Measurements from ENCODE around the gene ZNF394.
"Not testable (repeated sequence)": the region's sequence is repeated elsewhere in the genome, so short reads cannot be mapped to it uniquely, and the experiment has no call there.

ZNF394 gene

DNA sequence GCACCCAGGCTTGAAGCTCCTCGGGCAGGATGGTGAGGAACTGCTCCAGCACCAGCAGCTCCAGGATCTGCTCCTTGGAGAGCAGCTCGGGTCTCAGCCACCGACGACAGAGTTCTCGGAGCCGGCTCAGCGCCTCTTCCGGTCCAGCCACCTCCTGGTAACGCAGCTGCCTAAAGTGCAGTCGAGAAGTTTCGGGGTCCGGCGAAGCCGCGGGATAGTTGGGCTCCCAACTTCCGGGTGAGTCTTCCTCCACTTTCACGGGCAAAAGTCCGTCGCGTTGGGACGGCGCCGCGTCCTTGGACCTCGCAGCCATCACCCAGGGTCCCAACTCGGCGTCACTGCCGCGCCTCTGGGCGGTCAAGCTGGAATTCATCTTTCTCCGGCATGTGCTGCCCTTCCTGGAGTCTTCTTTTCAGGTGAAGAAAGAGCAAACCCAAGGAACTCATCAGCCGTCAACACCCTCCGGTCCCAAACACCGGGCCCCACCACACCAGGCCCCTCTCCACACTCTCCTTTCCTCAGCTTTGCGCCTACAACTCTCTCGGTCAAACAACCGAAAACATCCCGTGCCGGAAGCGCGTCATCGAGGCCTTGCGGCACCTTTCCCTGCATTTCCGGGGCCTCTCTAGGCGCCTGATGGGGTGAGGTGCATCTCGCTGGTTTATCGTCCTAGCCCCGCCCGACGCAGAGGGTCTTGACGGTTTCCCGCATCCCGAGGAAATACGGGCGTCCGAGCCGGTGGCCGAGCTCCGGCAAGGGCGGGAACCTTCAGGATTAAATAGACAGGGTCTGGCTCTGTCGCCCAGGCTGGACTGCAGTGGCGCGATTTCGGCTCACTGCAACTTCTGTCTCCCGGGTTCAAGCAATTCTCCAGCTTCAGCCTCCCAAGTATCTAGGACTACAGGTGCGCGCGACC is at the start of gene ZNF394:
Gene ZNF394 (minus strand): TSS at position 561 of the 916 bp plus-strand sequence. CDS start 188 bp downstream, at position 373.
- peak; percentile 95 for DNase-seq

DNA sequence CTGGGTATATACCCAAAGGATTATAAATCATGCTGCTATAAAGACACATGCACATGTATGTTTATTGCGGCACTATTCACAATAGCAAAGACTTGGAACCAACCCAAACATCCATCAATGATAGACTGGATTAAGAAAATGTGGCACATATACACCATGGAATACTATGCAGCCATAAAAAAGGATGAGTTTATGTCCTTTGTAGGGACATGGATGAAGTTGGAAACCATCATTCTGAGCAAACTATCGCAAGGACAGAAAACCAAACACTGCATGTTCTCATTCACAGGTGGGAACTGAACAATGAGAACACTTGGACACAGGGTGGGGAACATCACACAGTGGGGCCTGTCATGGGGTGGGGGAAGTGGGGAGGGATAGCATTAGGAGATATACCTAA is 49.5 kb upstream of the ZNF394 start:
- not testable (repeated sequence) for DNase-seq

DNA sequence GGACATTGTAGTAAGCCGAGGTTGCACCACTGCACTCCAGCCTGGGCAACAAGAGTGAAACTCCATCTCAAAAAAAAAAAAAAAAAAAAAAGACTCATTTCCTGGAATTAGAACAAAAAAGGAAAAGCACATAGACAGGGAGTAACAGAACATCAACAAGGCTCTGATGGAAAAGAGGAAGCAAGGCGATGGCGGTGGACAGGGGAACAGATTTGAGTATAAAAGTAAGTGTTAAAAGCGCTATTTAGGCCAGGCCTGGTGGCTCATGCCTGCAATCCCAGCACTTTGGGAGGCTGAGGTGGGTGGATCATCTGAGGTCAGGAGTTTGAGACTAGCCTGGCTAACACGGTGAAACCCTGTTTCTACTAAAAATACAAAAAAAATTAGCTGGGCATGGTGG is 45.2 kb upstream of the ZNF394 start:
- DNase-seq, result not testable (repeated sequence)

DNA sequence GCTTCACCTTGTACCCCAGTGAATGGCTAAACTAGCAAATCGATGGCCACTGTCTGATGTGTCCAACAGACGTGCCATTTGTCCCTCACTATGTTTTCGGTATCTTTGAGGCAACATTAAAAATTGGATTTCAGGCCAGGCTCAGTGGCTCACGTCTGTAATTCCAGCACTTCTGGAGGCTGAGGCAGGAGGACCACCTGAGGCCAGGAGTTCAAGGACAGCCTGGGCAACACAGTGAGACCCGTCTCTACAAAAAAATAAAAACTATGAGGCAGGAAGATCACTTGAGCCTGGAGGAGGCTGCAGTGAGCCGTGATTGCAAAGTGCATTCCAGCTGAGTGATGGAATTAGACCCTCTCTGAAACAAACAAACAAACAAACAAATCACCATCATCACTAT is 43.8 kb upstream of the ZNF394 start:
- no peak for DNase-seq

DNA sequence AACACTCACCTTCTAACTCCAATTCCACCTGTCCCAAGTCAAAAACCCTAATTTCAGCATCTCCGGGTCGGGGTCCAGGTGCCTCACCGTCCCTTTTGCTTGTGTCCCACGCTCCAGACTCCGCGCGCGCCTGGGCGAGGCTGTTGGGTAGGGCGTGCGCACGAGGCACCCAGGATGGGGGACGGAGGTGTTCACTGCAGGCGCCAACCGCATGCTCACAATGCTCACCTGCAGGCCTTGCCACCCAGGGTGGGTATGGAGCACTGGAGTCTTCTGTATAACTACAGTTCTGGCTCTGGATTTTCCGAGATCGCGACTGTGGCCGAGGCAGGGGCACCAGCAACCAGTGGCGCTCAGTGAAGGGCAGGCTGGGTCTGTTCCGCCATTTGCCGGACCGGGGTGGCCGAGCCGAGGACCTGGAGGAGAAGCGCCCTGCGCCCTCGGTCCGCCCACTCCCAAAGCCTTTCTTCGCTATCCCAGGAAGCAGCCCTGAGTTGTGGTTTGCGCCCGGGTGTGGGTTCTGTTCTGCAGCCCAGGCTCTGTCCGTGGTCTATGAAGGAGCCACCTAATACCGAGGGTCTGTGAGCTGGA is 43.1 kb upstream of the ZNF394 start:
- no peak for DNase-seq

DNA sequence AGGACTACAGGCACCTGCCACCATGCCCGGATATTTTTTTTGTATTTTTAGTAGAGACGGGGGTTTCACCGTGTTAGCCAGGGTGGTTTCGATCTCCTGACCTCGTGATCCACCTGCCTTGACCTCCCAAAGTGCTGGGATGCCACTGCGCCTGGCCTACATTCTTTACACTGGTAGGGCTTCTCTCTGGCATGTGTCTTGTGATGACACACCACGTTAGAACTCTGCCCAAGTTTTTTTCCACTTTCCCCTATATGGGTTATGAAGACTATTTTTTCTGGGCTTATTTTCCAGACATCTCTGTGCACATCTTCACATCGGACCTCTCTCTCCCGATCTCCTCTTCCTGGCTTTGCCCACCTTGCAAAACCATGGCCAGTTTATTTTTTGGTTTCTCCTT is 41.1 kb upstream of the ZNF394 start:
- no peak for DNase-seq

DNA sequence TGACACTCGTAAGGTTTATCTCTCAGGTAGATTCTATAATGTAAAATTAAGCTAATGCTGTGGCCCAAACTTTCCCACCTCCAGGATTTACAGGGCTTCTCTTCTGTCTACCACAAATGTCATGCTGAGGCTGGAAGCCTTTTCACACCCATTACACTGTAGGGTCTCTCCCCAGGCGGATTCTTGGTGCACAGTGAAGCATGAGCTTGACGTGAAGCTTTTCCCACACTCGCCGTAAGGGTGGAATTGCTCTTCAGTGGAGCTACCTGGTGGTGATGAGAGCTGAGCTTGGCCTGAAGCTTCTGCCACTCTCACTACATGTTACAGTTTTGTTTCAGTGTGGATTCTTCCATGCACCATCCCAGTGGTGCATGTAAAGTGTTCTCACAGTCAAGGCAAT is 40.5 kb upstream of the ZNF394 start:
- no peak for DNase-seq

DNA sequence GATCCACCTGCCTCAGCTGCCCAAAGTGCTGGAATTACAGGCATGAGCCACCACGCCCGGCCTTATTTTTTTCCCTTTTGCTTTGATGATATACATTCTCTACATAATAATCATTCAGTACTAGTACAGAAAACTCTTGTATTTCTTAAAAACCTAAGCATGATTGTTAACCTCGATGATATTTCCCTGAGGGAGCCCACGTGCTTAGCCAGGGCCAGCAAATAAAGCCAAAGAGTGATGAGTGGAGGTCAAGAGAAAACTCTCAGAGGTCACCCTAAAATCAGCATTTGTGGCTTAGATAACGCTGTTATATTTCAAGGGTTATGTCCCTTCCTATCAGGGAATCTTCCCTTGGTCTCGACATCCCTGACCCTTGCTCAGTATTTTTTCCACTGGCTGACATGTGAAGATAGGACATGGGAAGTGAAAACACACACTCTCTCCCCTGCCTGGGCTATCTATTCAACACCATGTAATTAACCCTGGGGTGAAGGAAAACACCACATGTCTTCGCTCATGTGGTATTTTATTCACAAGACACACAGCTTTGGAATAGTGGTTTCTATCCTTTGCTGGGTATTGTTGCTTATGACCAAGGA is 39.2 kb upstream of the ZNF394 start:
- no peak for DNase-seq

DNA sequence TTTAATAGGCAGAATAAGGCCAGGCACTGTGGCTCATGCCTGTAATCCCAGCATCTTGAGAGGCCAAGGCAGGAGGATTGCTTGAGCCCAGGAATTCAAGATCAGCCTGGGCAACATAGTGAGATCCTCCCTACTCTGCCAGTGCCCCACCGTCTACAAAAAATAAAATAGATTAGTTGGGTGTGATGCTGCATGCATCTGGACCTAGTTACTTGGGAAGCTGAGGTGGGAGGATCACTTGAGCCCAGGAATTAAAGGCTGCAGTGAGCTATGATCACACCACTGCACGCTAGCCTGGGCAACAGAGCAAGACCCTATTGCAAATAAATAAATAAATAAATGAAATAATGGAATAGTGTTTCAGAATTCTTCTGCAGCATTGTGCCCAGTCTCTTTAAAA is 35.6 kb upstream of the ZNF394 start:
- DNase-seq, result no peak

DNA sequence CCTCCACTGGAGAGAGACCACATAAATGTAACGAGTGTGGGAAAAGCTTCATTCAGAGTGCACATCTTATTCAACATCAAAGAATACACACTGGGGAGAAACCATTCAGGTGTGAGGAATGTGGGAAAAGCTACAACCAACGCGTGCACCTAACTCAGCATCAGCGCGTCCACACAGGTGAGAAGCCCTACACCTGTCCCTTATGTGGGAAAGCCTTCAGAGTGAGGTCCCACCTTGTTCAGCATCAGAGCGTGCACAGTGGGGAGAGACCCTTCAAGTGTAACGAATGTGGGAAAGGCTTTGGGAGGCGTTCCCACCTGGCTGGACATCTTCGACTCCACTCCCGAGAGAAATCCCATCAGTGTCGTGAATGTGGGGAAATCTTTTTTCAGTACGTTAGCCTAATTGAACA is 31.3 kb upstream of the ZNF394 start:
- no peak for DNase-seq

DNA sequence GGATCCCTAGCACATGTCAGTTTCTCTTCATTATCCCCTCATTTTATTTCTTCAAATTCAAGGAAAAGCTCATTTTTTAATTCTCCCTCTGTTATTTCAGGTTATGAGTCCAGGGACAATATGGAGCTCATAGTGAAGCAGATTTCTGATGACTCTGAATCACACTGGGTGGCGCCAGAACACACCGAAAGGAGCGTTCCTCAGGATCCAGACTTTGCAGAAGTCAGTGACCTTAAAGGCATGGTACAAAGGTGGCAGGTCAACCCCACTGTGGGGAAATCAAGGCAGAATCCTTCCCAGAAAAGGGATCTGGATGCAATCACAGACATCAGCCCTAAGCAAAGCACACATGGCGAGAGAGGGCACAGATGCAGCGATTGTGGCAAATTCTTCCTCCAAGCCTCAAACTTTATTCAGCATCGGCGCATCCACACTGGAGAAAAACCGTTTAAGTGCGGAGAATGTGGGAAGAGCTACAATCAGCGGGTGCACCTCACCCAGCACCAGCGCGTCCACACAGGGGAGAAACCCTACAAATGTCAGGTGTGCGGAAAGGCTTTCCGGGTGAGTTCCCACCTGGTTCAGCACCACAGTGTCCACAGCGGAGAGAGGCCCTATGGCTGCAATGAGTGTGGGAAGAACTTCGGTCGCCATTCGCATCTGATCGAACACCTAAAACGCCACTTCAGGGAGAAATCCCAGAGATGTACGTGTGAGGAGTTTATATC is 25.8 kb upstream of the ZNF394 start:
- no peak for DNase-seq

DNA sequence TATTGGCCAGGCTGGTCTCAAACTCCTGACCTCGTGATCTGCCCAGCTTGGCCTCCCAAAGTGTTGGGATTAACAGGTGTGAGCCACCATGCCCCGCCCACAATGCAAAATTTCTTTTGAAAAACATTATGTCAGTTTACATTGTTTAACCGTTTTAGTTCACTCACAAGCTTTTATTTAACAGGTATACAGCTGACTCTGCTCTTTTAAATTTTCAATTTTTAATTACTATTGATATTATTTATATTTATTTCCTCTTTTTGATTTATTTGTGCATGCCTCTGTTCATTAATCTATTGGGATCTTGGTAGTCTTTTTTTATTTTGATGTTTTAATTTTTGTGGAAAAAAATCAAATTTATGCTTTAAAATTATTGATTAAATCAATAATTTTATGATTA is 21.3 kb upstream of the ZNF394 start:
- no peak for DNase-seq

DNA sequence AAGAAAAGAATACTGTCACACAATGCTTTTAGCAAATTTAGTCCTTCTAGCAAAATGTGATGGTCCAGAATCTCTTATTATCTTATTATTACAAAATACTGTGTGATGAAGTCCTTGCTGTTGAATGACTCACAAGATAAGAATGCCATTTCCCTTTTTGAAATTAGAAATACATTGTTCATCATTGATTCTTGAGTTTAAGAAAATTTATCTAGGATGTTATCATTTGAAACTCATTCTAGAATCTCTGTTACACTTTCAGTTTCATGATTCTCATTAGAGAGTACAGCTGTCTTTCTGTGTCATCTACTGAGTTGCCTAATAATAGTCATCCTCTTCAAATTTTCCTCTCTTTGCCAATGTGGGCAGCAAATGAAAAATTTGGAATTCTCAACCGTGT is 14.0 kb upstream of the ZNF394 start:
- no peak for DNase-seq

DNA sequence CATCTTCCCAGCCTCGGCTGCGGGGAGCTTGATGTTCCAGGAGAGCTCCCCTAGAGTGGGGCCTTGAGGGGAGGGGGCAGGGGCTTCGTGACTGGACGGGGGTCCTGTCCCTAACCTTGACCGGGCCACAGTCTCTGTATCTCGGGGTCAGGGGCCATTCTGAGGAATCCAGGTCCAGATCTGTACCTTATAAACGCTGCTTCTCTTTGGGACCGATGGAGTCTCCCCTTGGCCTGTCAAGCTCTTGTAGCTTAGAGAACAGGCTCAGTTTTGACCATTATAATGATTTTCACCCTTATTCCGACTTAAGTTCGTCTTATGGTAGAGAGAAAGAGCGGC is 5.2 kb upstream of the ZNF394 start:
- DNase-seq, result no peak

DNA sequence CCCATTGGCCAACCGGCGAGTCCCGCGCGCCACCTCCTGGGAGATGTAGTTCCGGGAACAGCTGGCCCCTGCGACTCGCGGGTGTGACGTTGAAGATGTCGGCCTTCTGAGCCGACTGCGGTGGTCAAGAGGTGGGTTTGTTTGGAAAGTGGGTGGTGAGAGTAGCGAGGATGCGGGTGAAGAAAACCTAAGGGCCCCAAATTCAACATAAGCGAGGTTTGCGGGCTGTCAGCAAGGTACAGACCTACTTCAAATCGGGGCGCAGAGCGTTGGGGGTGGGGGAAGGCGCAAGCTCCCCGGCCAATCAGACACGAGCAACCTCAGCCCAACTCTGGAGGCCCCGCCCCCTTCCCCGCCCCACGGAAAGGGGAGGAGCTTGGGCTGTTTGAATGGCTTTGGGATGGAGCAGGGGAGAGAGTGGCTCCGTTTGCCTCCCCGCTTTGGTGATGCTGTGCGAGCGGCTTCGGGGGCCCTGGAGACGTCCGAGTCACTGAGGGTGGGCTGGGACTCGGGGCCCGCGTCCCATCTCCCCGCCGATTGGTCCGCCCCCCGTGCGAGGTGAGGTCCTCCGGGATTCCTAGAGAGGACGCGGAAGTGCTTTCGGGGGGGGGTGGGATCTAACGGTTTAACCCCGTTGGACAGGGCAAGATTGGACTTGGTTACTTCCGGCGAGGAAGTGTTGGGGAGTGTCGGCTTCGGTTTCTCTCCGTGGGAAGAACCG is 4.7 kb upstream of the ZNF394 start, which contains the start of gene ZKSCAN5:
Gene ZKSCAN5 (plus strand): TSS at position 60 of the 721 bp plus-strand sequence. CDS start 1,383 bp downstream, outside the sequence.
- DNase-seq, result peak; percentile 97

DNA sequence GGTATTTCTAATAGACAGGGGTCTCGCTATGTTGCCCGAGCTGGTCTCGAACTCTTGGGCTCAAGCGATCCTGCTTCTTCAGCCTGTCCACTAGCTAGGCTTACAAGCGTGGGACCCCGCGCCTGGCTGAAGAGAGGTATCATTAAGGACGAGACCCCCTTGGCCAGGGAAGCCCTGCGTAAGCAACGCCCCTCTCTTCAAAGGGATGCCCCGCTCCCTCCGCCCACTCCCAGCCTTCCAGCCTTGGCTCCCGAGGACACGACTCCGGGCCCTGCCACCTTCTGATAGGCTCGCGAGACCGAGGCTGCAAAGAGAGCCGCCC is 4.2 kb upstream of the ZNF394 start:
- DNase-seq, result no peak

DNA sequence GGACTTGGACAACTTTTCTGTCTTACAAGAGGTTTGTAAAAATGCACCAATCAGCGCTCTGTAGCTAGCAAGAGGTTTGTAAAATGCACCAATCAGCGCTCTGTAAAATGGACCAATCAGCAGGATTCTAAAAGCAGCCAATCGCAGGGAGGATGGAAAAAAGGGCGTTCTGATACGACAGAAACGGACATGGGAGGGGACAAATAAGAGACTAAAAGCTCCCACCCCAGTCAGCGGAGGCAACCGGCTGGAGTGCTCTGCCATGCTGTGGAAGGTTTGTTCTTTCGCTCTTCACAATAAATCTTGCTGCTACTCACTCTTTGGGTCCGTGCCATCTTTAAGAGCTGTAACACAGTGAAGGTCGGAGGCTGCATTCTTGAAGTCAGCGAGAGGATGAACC is 1.2 kb upstream of the ZNF394 start:
- not testable (repeated sequence) for DNase-seq

DNA sequence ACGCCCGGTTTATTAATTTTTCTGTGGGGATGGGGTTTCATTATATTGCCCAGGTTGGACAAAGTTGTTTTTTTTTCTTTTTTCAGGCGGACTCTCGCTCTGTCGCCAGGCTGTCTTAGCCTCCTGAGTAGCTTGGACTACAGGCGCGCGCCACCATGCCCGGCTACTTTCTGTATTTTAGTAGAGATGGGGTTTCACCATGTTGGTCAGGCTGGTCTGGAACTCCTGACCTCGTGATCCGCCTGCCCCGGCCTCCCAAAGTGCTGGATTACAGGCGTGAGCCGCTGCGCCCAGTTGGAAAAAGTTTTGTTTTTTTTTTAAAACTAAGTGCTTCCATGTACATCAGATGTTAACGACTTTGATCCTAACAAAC is 542 bp upstream of the ZNF394 start:
- no peak for DNase-seq

DNA sequence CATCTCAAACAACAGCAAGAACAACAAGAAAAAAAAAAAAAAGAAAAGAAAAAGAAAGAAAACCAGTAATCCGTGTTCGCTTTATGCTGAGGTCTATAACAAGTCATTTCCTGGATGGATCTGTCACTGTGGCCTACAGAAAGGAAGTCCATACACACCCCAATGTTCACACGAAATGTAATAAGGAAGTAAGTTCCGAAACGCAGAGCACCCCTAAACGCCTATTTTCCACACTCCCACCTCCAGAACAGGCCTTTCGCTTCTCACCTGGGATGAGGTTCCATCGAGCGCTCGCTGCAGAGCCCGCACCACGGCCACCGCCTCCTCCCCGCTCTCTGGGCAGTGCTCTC is 735 bp downstream of the ZNF394 start:
- DNase-seq, result no peak

DNA sequence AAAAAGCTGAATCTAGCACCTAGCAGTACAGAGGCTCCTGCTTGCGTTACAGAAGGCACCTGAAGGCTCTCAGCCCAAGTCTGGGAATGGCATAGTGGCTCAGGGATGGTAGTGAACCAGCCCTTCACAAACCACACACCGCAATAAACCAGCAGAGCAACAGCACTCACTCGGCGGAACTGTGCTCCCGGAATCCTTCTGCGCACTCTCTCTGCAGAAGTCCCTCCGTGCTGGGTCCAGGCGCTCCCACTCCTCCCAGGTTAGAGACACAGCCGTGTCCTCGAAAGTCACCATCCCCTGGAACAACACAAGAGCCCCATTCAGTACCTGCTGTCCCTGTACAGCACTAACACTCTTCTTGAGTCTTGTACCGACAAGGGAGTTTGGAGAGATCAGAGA is 1.5 kb downstream of the ZNF394 start:
- no peak for DNase-seq

DNA sequence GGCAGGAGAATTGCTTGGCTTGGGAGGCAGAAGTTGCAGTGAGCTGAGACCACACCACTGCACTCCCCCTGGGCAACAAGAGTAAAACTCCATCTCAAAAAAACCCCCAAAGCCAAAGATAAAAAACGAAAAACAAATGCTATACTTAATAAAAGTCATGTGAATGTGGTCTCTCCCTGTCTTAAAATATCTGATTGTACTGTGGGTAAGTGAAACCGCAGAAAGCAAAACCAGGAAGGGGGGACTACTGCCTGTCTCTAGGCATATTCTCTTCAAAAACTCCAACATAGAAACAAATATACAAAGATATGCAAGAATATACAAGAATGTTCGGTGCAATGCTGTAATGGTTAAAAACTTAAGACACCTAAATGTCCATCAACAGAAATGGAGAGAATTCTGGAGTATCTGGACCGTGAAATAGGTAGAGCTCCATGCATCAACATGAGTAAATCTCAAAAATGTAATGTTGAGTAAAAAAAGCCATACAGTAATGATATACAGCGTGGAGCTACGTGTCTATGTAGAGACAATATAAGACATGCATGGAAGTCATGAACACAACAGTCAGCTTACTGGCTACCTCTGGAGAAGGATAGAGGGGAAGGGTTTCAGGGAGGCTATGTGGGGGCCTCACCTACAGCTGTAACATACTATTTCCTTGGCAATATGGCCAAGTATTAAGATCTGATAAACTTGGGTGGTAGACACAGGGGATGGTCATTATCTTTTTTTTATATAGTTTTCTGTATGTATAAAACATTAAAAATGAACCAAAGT is 2.1 kb downstream of the ZNF394 start:
- no peak for DNase-seq

DNA sequence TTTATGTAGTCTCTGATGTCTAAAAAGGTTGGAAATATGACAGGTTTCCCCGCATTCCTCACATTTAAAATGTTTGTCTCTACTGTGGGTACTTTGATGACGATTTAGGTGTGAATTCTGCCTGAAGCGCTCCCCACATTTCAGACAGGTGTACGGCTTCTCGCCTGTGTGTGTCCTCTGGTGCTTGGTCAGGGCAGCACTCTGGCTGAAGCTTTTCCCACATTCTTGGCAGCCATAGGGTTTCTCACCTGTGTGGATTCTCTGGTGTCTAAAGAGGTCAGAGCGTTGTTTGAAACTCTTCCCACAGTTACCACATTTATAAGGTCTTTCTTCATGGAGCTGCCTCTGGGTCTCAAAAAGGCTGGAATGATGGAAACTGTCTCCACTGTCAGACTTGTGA is 6.3 kb downstream of the ZNF394 start:
- DNase-seq, result no peak
